WTC11 (cell line): ENCODE measurements around the gene KAZN.

ENCODE experiments used
- CREB1 ChIP-seq: sonication (generic); formaldehyde crosslinking; IDR thresholded peaks from 2 replicates; pipeline ENCODE4 v1.8.0; 2023; ENCODE audit warnings: mild to moderate bottlenecking, missing genetic modification reagents
- FOXP1 ChIP-seq: sonication (generic); formaldehyde crosslinking; IDR thresholded peaks from 2 replicates; pipeline ENCODE4 v1.8.0; 2022; ENCODE audit warnings: missing genetic modification reagents, mild to moderate bottlenecking, moderate library complexity, borderline replicate concordance
- TF ChIP-seq, protein P1 (sequence below): fragments of 200-600 bp; IDR thresholded peaks from 2 replicates; pipeline ENCODE4 v1.8.0; 2022; ENCODE audit warnings: antibody characterized with exemption
- TF ChIP-seq, protein P2 (sequence below): sonication (generic); formaldehyde crosslinking; IDR thresholded peaks from 2 replicates; pipeline ENCODE4 v1.8.0; 2022; ENCODE audit warnings: missing genetic modification reagents
- TF ChIP-seq, protein P3 (sequence below): fragments of 250-450 bp; sonication (Bioruptor Pico); IDR thresholded peaks from 2 replicates; pipeline ENCODE4 v2.1.2; 2022; ENCODE audit warnings: mild to moderate bottlenecking, moderate library complexity
- TF ChIP-seq, protein P4 (sequence below): sonication (generic); formaldehyde crosslinking; IDR thresholded peaks from 2 replicates; pipeline ENCODE4 v1.8.1; 2023; ENCODE audit warnings: mild to moderate bottlenecking, missing genetic modification reagents, moderate library complexity

DNA sequence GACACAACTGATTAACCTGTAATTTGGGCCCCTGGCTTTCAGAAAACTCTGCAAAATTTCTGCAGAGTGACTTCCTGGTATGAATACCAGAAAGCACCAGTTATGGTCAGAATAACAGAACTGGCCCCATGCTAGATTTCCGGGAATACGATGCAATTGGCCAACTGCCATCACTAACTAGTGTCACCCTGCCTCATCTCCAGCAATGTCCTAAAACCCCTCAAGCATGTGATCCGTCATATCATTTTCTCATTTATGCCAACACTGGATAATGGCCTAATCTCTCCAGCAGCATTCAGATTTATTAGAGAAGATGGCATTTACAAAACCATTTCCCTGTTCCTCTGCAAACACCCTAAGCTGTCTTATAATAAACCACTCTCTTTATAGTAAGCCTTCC, 15.4 kb downstream of the KAZN start:
- TF ChIP-seq, protein P1, sequence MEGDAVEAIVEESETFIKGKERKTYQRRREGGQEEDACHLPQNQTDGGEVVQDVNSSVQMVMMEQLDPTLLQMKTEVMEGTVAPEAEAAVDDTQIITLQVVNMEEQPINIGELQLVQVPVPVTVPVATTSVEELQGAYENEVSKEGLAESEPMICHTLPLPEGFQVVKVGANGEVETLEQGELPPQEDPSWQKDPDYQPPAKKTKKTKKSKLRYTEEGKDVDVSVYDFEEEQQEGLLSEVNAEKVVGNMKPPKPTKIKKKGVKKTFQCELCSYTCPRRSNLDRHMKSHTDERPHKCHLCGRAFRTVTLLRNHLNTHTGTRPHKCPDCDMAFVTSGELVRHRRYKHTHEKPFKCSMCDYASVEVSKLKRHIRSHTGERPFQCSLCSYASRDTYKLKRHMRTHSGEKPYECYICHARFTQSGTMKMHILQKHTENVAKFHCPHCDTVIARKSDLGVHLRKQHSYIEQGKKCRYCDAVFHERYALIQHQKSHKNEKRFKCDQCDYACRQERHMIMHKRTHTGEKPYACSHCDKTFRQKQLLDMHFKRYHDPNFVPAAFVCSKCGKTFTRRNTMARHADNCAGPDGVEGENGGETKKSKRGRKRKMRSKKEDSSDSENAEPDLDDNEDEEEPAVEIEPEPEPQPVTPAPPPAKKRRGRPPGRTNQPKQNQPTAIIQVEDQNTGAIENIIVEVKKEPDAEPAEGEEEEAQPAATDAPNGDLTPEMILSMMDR, result no peak
- no peak for TF ChIP-seq CREB1 (CRISPR knock-in tag)
- TF ChIP-seq, protein P2, sequence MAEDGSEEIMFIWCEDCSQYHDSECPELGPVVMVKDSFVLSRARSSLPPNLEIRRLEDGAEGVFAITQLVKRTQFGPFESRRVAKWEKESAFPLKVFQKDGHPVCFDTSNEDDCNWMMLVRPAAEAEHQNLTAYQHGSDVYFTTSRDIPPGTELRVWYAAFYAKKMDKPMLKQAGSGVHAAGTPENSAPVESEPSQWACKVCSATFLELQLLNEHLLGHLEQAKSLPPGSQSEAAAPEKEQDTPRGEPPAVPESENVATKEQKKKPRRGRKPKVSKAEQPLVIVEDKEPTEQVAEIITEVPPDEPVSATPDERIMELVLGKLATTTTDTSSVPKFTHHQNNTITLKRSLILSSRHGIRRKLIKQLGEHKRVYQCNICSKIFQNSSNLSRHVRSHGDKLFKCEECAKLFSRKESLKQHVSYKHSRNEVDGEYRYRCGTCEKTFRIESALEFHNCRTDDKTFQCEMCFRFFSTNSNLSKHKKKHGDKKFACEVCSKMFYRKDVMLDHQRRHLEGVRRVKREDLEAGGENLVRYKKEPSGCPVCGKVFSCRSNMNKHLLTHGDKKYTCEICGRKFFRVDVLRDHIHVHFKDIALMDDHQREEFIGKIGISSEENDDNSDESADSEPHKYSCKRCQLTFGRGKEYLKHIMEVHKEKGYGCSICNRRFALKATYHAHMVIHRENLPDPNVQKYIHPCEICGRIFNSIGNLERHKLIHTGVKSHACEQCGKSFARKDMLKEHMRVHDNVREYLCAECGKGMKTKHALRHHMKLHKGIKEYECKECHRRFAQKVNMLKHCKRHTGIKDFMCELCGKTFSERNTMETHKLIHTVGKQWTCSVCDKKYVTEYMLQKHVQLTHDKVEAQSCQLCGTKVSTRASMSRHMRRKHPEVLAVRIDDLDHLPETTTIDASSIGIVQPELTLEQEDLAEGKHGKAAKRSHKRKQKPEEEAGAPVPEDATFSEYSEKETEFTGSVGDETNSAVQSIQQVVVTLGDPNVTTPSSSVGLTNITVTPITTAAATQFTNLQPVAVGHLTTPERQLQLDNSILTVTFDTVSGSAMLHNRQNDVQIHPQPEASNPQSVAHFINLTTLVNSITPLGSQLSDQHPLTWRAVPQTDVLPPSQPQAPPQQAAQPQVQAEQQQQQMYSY, result no peak
- TF ChIP-seq, protein P3, sequence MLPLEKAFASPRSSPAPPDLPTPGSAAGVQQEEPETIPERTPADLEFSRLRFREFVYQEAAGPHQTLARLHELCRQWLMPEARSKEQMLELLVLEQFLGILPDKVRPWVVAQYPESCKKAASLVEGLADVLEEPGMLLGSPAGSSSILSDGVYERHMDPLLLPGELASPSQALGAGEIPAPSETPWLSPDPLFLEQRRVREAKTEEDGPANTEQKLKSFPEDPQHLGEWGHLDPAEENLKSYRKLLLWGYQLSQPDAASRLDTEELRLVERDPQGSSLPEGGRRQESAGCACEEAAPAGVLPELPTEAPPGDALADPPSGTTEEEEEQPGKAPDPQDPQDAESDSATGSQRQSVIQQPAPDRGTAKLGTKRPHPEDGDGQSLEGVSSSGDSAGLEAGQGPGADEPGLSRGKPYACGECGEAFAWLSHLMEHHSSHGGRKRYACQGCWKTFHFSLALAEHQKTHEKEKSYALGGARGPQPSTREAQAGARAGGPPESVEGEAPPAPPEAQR (CRISPR knock-in tag), result no peak
- TF ChIP-seq, protein P4, sequence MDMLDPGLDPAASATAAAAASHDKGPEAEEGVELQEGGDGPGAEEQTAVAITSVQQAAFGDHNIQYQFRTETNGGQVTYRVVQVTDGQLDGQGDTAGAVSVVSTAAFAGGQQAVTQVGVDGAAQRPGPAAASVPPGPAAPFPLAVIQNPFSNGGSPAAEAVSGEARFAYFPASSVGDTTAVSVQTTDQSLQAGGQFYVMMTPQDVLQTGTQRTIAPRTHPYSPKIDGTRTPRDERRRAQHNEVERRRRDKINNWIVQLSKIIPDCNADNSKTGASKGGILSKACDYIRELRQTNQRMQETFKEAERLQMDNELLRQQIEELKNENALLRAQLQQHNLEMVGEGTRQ (CRISPR knock-in tag), result no peak
- TF ChIP-seq FOXP1, result no peak
